Endodermal cell (in vitro differentiated cells): ENCODE measurements around the gene TBXAS1. TPM values are rescaled to one million over a fixed set of nuclear protein-coding genes. Genes with fewer than 3 reads are reported as not detected.

Experiments used
- DNase-seq: peaks from one replicate; pipeline ENCODE4 v3.0.0-alpha.2; 2017
- H3K27ac ChIP-seq: 2 replicates; pipeline ENCODE4 v1.5.1; 2013; ENCODE audit warnings: mild to moderate bottlenecking, low read depth, low read length, moderate library complexity
- H3K27me3 ChIP-seq: 2 replicates; pipeline ENCODE4 v1.6.1; 2013; ENCODE audit warnings: mild to moderate bottlenecking, low read length, moderate library complexity; ENCODE audit not compliant: insufficient read depth, control insufficient read depth, poor library complexity, severe bottlenecking
- H3K36me3 ChIP-seq: 2 replicates; pipeline ENCODE4 v1.7.0; 2013; ENCODE audit warnings: mild to moderate bottlenecking, low read length, moderate library complexity; ENCODE audit not compliant: control insufficient read depth, insufficient read depth
- H3K4me1 ChIP-seq: one replicate; pipeline ENCODE4 v1.7.0; 2013; ENCODE audit warnings: low read length; ENCODE audit not compliant: control insufficient read depth, insufficient read depth
- H3K4me3 ChIP-seq: 2 replicates; pipeline ENCODE4 v1.5.1; 2013; ENCODE audit warnings: mild to moderate bottlenecking, low read length, moderate library complexity
- H3K9ac ChIP-seq: 2 replicates; pipeline ENCODE4 v1.6.1; 2013; ENCODE audit warnings: mild to moderate bottlenecking, low read length, moderate library complexity; ENCODE audit not compliant: poor library complexity, severe bottlenecking; ENCODE audit errors: extremely low read depth
- H3K9me3 ChIP-seq: 2 replicates; pipeline ENCODE4 v1.6.1; 2013; ENCODE audit warnings: mild to moderate bottlenecking, low read length, moderate library complexity; ENCODE audit not compliant: control insufficient read depth
- H3K27ac Mint-ChIP-seq: 2 replicates; pipeline ENCODE4 v1.8.0; 2020; ENCODE audit warnings: mixed read lengths
- H3K27me3 Mint-ChIP-seq: 2 replicates; pipeline ENCODE4 v1.8.0; 2021; ENCODE audit warnings: mild to moderate bottlenecking, mixed read lengths; ENCODE audit not compliant: insufficient read depth
- H3K36me3 Mint-ChIP-seq: 2 replicates; pipeline ENCODE4 v1.8.0; 2020; ENCODE audit warnings: low read depth, mixed read lengths
- H3K4me1 Mint-ChIP-seq: 2 replicates; pipeline ENCODE4 v1.8.0; 2020; ENCODE audit warnings: mixed read lengths
- H3K4me3 Mint-ChIP-seq: 2 replicates; pipeline ENCODE4 v1.8.0; 2020; ENCODE audit warnings: mild to moderate bottlenecking, moderate library complexity, mixed read lengths
- H3K9me3 Mint-ChIP-seq: 2 replicates; pipeline ENCODE4 v1.8.0; 2020; ENCODE audit warnings: mild to moderate bottlenecking, mixed read lengths
- WGBS, 2 experiments: methylation state at CpG; one replicate each; pipeline versions ENCODE4 v1.1.5 to v1.1.7; 2013; ENCODE audit warnings: missing lambda C conversion rate in 2 of 2, mixed read lengths in 1 of 2; ENCODE audit not compliant: insufficient coverage in 1 of 2, insufficient read length in 1 of 2; 5-methylcytosine and 5-hydroxymethylcytosine counted together
- total RNA-seq, 2 donors: library from RNA; stranded (reverse); fragmentation: NEBNext Ultra II Directional in 1 of 2; extraction: Animal tissue kit (Norgen Biotek cat#: 25700) in 1 of 2; gene quantifications; 2 replicates in 1 of 2; 3 replicates in 1 of 2; pipeline ENCODE4 v1.2.1, GENCODE V29; 2021
- TF ChIP-seq, protein P1 (sequence below): fragments of 200-600 bp; sonication (generic); conservative IDR thresholded peaks from 2 replicates; pipeline ENCODE4 v1.5.0; 2021; ENCODE audit warnings: antibody characterized with exemption, mild to moderate bottlenecking

The TBXAS1 gene
- total RNA-seq, 2 donors from 2014 or later: 7.6 to 13.5 TPM

DNA sequence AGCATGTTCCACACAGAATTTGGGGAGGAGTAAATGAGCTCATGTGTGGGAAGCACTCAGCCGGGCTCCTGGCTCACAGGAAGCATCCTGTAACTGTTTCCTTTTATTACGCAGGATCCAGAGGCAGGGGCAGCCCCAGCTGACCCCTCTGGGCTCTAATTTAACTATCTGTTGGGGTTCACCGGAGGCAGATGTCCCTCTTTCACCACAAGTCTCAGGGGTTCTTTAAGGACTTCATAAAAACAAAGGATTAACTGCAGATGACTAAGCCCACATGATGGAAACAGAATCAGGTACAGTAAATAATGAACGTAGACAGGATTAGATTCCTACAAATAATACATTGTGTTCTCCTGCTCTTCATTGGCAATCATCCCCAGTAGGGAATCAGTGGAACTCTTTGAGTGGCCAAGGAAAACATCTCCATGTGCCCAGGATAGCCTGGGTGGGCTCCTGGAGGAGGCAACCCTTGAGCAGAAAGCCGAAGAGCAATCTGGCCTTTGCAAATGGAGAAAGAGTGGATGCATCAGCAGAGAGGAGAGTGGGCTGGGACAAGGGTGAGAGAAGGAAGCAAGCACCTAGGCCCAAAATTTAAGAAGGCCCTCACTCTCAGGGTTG, 24.6 kb downstream of the TBXAS1 start:
- TF ChIP-seq, protein P1, sequence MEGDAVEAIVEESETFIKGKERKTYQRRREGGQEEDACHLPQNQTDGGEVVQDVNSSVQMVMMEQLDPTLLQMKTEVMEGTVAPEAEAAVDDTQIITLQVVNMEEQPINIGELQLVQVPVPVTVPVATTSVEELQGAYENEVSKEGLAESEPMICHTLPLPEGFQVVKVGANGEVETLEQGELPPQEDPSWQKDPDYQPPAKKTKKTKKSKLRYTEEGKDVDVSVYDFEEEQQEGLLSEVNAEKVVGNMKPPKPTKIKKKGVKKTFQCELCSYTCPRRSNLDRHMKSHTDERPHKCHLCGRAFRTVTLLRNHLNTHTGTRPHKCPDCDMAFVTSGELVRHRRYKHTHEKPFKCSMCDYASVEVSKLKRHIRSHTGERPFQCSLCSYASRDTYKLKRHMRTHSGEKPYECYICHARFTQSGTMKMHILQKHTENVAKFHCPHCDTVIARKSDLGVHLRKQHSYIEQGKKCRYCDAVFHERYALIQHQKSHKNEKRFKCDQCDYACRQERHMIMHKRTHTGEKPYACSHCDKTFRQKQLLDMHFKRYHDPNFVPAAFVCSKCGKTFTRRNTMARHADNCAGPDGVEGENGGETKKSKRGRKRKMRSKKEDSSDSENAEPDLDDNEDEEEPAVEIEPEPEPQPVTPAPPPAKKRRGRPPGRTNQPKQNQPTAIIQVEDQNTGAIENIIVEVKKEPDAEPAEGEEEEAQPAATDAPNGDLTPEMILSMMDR: no peak
- Mint-ChIP-seq H3K27ac (peak overlapping the region; percentile 69), H3K36me3 (no peaks in the 10 kb centered on the region), H3K4me1 (peaks cover 36% of the 10 kb centered on the region), H3K9me3 (peaks cover 8% of the 10 kb centered on the region), H3K27me3 (no peaks in the 10 kb centered on the region), H3K4me3 (no peak overlapping the region)
- Histone ChIP-seq H3K9ac (no peak overlapping the region), H3K9me3 (peaks cover 9% of the 10 kb centered on the region), H3K4me1 (peaks cover 15% of the 10 kb centered on the region), H3K4me3 (no peak overlapping the region), H3K27ac (no peak overlapping the region), H3K36me3 (no peaks in the 10 kb centered on the region), H3K27me3 (no peaks in the 10 kb centered on the region)
- DNase-seq: no peak
- WGBS, 2 experiments: 89 to 90% methylated on average over 2 to 5 of the region's 5 CpGs

DNA sequence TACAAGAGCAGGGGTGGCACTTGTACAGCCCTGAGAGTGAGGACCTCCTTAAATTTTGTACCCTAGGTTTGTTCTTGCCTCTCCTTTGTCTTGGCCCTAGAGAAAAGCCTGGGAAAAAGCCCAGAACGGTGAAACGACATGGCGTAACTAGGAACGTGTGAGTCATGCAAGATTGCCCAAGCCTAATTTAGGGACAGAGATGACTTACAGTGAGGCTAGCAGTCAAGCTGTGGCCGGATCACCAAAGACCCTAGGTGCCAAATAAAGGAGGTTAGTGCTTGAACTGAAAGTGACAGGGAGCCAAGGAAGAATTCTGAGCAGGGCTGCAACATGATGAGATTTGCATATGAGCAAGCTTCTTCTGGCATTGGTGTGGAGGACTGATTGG, 25.1 kb downstream of the TBXAS1 start:
- H3K4me3 ChIP-seq: no peak overlapping the region
- H3K4me1 ChIP-seq: peaks cover 15% of the 10 kb centered on the region
- H3K27ac Mint-ChIP-seq: no peak overlapping the region
- H3K9me3 Mint-ChIP-seq: peaks cover 3% of the 10 kb centered on the region
- H3K27me3 ChIP-seq: no peaks in the 10 kb centered on the region
- no peak for DNase-seq
- H3K4me3 Mint-ChIP-seq: no peak overlapping the region
- no peaks in the 10 kb centered on the region for H3K36me3 ChIP-seq
- no peak overlapping the region for H3K27ac ChIP-seq
- H3K27me3 Mint-ChIP-seq: no peaks in the 10 kb centered on the region
- no peaks in the 10 kb centered on the region for H3K36me3 Mint-ChIP-seq
- no peak overlapping the region for H3K9ac ChIP-seq
- H3K4me1 Mint-ChIP-seq: peaks cover 36% of the 10 kb centered on the region
- TF ChIP-seq, protein P1: no peak
- H3K9me3 ChIP-seq: peaks cover 4% of the 10 kb centered on the region
- WGBS, 2 experiments: 92 to 95% methylated on average over 4 to 5 of the region's 5 CpGs

- H3K36me3 Mint-ChIP-seq: no peaks in the 10 kb centered on the region
Measured at GRCh38 chr7:139854803-139855497, 25.9 kb downstream of the TBXAS1 start.

More at GRCh38 chr7:139854803-139855497, 25.9 kb downstream of the TBXAS1 start:
- no peak overlapping the region for H3K27ac ChIP-seq
- H3K36me3 ChIP-seq: no peaks in the 10 kb centered on the region
- H3K4me1 ChIP-seq: peaks cover 15% of the 10 kb centered on the region
- Mint-ChIP-seq H3K9me3 (no peaks in the 10 kb centered on the region), H3K27ac (no peak overlapping the region), H3K4me3 (no peak overlapping the region), H3K4me1 (peaks cover 36% of the 10 kb centered on the region), H3K27me3 (no peaks in the 10 kb centered on the region)
- no peak overlapping the region for H3K9ac ChIP-seq
- TF ChIP-seq, protein P1: no peak
- no peaks in the 10 kb centered on the region for H3K27me3 ChIP-seq
- H3K4me3 ChIP-seq: no peak overlapping the region
- H3K9me3 ChIP-seq: no peaks in the 10 kb centered on the region
- no peak for DNase-seq
- WGBS, 2 experiments: 97 to 100% methylated on average over 1 to 4 of the region's 4 CpGs
